A549 treated with GW870086 at 1 μM for 4 hours (cell line): Measurements from ENCODE around the gene EPSTI1. TPM values are rescaled to one million over a fixed set of nuclear protein-coding genes. Genes with fewer than 3 reads are reported as not detected.

ENCODE experiments used
- total RNA-seq: library from RNA; stranded (reverse); fragments of 200-300 nt; extraction: Qiagen RNA extraction; gene quantifications from 5 replicates; pipeline ENCODE4 v1.2.3, GENCODE V29; 2022; ENCODE audit warnings: low read depth

EPSTI1 gene
- total RNA-seq: 0.03 to 0.22 TPM (median 0.16 TPM) in 4 of 5 replicates, not detected in the other

GRCh38 chr13:42991898-42992763 lies at the start of gene EPSTI1:
Gene EPSTI1 (minus strand): TSS chr13:42992241. CDS start chr13:42992165, 76 bp downstream.

GRCh38 chr13:43023289-43023963 lies 31.4 kb upstream of the EPSTI1 start, which contains the start of gene DNAJC15:
Gene DNAJC15 (plus strand): TSS chr13:43023586. CDS start chr13:43023627, 41 bp downstream.

Other genes starting within 250 kb of the EPSTI1 start
- not detected in 5 replicates for gene FAM216B, start 210.7 kb downstream of the EPSTI1 start, total RNA-seq
- gene DNAJC15, start 31.3 kb upstream of the EPSTI1 start, total RNA-seq: 0.05 to 0.16 TPM (median 0.05 TPM) in 5 replicates